Activated CD4-positive, alpha-beta T cell treated with anti-CD3 and anti-CD28 coated beads for 4 hours (primary cell): Measurements from ENCODE around the gene MAPKAPK3.

Experiments used
- DNase-seq, 2 donors: peaks; one replicate each; pipeline ENCODE4 v3.0.0-alpha.2; 2020

The MAPKAPK3 gene

DNA sequence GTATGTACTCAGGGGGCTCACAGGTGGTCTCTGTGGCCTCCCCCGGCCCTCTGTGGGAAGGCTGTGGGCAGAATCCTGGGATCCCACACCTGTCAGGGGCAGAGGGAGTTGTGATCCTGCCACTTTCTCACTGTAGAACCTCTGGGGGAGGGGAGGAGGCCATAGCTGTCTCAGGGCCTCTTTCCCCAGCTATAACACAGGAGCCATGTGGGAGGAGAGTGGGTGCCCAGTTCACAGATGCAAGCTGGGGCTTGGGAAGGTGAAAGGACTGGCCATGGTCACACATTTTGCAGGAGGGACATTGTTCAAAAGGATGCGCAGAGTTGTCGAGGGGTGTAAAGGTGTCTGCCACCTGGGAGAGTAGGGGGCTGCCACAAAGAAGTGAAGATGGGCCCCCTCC is 11.7 kb downstream of the MAPKAPK3 start:
- no peak for DNase-seq

DNA sequence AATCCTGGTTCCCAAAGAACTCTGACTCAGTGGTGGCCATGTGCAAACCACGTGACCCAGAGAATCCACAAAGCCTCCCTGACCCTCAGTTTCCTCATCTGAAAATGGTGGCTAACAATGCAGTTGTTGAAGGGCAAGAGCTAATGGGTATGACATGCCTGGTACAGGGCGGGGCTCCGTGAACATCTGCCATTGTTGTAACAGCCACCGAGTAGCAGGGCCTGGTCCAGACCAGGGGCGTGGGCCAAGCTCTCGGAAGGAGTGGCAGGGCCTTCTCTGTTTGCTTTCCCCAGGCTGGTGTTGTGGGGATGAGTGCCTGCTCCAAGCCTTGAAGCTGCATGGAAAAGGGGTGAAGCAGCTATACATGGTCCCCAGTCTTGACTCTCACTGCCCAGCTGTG is 13.4 kb downstream of the MAPKAPK3 start:
- DNase-seq: no peak

DNA sequence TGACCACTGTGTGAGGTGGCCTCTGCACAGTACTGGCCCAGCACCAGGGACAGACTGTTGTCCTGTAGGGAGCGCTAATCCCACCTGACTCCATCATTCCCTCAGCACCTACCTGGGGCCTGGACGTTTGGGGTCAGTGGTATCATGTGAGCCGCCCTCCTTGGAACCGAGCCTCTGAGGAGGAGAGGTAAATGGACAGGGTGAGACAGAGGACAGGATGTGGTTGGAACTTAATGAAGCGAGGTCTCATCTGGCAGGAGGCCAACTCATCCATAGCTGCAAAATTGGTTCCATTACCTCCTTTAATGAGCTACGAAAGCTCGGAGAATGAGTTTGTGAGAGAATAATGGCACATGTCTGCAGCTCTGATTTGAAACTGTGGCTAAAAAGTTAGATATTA is 13.9 kb downstream of the MAPKAPK3 start:
- no peak for DNase-seq

- DNase-seq: no peak
Measured at GRCh38 chr3:50632450-50632849, 15.5 kb downstream of the MAPKAPK3 start.

DNA sequence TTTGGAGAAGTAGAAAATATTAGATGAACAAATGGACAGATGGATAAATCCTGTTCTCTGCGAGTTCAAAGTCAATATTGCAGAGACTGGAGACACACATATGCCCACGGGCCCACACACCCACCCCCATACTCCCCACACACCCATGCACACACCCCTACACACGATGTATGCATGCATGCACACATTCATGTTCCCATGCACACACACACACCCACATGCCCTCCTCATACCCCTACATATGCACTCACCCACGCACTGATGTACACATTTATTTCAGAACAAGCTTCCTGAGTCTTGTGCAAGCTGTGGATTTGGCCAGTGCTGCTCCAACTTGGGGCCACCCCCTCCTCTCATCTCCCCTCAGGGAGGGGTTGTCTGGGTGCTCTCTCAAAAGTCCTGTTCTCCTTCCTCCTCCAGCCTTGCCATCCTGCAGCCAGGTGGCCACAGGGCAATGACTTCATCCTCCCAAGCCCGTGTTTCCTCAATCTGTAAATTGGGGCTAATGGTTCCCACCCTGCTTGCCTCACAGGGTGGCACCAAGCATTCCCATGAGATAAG is 16.4 kb downstream of the MAPKAPK3 start:
- no peak for DNase-seq

- no peak for DNase-seq
Measured at GRCh38 chr3:50635066-50635465, 18.1 kb downstream of the MAPKAPK3 start.

DNA sequence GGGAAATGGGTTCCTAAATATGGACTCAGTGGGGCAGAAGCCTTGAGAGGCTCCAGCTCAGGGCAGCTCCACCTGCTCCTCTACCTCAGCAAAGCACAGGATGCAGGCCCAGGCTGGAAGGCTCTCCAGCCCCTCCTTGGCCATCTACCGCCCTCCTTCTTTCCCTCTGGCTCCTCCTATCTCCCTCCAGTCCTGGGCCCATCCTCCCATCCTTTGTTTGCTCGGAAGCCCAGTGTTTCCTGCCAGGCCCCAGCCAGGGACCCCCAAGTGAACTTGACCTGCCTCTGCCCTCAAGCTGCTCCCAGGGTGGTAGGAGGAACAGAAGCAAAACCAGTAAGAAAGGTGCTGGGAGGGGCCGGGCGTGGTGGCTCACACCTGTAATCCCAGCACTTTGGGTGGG is 20.1 kb downstream of the MAPKAPK3 start:
- DNase-seq: no peak

- no peak for DNase-seq
Measured at GRCh38 chr3:50637945-50638344, 21.0 kb downstream of the MAPKAPK3 start.

DNA sequence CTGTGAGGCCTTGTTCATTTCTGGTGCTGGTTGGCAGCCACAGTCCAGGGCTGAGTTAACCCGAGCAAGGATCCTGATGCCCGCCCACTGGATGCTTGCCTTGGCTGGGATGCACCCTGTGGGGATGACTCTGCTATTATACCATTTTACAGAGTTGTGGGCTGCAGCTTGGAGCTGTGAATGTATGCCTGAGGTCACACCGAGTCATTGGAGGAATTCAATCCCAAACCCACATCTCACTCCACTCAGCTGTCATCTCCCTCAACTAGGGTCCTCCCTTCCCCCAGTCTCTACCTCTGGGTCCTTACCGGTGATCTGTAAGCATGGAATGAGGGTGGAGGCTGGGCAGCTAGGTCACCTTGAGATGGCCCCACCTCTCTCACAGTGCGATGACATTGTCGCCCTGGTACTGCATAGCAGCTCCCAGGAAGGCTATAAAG is 22.1 kb downstream of the MAPKAPK3 start:
- DNase-seq: no peak

DNA sequence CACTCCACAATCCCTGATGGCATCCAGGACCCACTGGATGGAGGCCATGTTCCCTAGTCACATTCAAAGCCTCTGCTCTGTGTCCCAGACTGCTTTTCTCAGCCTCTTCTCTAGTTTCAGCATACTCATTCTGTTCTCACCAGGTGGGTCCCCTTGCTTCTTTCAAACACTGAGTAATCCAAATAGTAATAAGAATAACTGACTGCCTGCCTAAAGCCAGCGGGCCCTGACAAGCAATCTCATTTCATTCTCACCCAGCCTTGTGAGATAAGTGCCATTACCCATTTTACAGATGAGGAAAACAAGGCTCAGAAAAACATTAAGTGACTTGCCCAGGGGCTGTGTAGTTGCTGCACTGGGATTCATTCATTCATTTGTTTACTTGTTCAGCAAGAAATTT is 25.4 kb downstream of the MAPKAPK3 start:
- no peak for DNase-seq

DNA sequence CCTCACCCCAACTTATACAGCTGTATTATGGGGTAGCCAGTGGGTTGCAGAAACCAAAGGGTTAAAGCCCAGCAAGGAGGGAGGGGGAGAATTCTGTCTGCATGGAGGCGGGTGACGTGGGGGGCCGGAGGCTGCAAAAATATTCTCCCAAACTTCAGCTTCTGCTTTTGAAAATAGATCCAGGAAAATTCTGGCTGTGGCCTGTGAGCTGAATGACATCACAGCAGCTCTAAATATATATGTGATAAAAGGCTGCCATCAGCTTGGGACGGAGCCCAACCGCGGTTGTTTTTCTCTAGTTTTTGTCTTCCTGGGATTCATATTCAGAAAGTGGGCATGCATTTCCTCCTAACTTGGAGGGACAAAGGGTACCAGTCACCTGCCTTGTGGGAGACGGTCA is 27.6 kb downstream of the MAPKAPK3 start:
- no peak for DNase-seq

DNA sequence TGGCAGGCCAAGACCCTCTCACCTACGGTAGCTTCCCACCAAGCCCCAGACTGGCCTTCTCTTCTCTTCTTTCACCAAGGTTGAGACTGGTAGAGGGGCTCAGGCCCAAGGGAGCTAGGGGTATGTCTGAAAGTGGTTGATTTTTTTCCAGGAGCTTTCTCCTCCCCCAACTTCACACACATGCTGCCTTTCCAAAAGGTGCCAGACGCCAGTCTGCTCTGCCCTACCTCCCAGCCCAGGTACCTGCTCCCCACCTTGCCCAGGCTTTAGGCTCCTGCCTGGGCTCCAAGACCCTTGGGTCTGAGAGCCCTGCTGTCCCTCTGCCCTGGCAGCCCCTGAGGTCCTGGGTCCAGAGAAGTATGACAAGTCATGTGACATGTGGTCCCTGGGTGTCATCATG is 28.4 kb downstream of the MAPKAPK3 start:
- no peak for DNase-seq

DNA sequence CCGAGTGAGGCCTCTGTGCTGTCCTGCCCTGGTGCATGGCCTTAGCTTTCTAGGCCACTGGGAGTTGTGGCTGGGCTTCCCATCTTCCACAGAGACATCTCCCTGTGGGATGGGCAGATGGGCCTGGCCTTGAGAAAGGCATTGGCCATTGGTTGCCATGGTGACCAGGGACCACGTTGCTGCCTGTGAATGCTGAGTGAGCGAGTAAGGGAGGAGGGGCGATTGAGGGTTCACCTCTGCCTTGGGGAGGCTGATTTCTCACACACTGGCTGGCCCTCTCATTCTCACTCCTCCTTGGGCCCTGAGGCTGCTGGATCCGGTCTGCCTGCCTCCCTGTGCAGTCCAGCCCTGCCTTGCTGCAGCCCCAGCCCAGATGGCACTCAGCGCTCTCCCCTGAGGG is 31.4 kb downstream of the MAPKAPK3 start:
- DNase-seq: no peak

- DNase-seq: no peak
Measured at GRCh38 chr3:50648944-50649343, 32.0 kb downstream of the MAPKAPK3 start.

DNA sequence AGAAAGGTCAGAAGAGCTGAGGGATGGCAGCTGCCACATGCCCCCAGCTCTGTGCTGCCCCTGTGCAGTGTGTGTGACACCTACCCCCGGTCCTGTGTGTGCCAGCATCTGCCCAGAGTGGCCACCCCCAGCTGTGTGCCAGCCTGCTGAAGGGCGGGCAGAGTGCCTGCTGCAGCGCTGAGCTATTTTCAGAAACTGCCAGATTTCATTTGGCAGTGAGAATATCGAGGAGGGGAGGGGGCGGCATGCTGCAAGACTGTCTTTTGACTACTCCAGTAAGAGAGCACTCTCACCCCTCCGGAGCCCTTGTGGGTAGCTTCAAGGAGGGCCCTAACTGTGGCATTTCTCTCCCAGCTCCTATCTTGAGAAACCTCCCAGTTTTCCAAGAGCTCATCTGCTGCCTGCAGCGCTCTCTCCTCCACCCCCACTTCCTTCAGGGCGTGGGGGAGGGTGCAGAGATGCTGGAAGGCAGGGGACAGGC is 32.5 kb downstream of the MAPKAPK3 start:
- no peak for DNase-seq

DNA sequence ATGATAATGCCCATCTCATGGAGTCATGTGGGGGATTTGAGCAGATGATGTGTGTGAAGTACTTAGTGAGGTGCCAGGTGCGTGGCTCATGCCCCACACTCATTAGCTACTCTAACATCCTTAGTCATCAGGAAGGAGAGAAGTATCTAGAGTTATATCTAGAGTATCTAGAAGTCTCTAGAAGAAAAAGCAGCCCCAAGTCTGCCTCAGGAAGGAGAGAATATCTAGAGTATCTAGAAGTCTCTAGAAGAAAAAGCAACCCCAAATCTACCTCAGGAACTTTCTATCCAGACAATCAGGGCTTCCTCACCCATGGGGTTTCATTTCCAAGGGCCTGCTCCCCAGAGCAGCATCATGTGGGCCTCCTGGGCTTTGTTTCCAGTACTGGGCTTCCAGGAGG is 33.1 kb downstream of the MAPKAPK3 start:
- DNase-seq: no peak

- DNase-seq: no peak
Measured at GRCh38 chr3:50651445-50651844, 34.5 kb downstream of the MAPKAPK3 start.

GRCh38 chr3:50651920-50652529 is 35.1 kb downstream of the MAPKAPK3 start:
- DNase-seq: no peak

DNA sequence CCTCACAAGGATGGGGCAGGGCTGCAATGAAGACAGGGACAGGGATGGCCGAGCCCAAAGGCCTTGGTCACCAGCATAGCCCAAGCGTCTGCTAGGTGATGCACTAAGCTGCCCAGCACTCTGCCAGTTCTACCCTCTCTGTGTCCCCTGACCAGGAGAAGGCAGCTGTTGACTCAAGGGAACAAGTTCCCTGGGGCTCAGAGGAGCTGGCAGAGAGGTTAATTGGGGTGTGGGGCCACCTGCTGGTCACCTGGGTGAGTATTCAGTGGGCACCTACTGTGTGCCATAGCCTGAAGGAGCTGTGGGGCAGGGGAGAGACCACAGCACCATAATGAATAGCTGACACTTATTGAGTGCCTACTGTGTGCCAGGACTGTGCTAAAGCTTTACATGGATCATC is 35.8 kb downstream of the MAPKAPK3 start:
- peak; percentile 43 to 63 for DNase-seq

DNA sequence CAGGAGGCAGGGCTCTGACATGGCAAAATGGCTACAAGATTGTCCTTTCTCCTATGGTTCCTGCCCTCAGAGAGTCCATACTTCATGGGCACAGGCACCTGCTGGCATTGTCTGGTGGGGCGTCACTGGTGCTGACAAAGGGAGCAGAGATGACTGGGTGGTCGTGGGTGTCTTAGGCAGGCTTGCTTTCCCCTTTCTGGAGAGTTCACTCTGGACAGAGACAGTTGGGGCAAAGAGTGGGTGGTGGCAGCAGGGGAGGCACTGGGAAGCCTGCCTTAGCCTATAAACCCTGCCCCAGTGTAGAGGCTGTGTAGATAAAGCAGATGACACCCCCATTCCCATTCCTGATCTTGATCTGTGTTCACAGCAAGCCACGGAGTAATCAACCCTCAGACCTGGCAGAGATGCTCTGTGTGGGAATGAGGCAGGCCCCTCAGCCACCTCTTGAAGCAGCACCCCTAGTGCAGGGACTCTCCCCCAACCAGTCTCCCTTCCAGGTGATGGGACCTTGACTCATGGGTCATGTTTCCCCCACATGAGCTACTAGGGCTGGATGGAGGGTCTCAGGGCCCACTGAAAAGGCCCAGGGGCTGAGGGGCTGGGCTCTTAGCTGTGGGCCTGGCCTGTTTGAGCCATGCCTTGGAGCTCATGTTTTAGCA is 37.1 kb downstream of the MAPKAPK3 start:
- DNase-seq: no peak

DNA sequence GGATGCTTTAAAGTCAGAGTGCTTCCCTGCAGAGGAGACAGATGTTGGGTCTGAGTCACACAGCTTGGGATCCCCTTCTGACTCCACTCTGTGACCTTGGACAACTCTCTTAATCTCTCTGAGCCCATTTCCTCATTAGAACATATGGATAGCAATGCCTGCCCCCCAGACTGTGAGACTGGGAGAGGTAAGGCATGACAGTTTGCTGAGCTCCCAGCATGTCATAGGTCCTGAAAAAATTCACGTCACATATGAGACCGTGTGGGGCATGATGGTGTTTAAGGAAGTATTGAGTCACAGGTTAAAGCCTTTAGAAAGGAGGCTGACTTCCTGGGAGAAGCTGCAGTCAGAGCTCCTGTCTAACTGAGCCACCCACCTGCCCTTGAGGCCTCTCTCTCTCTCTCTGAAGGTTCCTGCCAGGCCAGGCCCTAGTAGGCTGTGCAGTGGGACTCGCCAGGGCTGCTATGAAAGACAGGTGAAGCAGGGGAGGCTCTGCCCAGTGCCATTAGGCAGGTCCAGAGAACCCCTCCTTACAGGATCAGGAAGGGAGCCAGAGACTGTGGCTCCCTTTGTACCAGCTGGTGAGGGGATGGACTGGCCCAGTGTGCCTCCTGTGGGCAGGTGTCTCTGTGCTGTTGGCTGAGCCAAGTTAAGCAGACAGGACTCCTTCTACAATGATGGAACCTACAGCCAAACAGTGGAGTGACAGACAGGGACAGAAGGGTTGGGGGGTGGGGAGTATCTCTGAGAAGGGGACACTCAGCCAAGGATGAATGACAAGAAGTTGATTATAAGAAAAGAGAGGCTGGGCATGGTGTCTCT is 38.3 kb downstream of the MAPKAPK3 start:
- peak; percentile 20 to 47 for DNase-seq

DNA sequence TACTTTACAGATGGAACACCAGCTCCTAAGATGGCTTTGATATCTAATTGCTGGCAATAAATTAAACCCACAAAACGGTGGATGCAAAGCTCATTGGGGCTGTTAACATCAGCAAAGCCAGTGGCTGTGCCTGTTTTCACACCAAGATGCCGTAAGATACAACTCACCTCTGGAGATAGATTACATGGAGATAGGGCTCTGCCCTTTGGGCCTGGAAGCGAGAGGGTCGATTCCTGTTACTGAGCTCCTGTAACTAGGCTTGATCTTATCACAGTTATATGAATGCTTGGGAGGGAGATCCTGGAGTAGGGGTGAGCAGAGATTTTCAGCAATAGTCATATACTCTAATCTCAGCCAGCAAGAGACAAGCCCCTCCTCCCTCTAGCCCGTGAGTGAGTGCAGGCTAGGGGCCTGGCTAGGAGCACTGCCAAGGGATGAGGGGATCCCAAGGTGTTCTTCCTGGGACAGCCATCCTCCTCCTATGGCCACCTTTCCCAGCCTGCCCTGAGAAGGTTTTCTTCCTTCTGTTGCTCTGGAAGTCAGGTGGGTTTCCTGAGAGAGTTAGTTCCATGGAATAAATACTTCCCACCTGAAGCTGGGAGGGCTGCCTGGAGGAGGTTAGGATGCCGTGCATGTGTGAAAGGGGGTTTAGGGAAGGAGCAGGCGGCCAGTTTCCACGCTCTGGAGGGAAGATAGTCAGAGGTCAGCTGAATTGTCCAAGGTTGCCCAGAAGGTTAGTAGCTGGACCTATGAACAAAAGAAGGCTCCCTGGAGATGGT is 39.7 kb downstream of the MAPKAPK3 start:
- no peak for DNase-seq

- DNase-seq: no peak
Measured at GRCh38 chr3:50657407-50657806, 40.5 kb downstream of the MAPKAPK3 start.
